ENCODE data around the gene DDX11.
"Not testable (repeated sequence)": the region's sequence is repeated elsewhere in the genome, so short reads cannot be mapped to it uniquely, and the experiment has no call there.

DNA sequence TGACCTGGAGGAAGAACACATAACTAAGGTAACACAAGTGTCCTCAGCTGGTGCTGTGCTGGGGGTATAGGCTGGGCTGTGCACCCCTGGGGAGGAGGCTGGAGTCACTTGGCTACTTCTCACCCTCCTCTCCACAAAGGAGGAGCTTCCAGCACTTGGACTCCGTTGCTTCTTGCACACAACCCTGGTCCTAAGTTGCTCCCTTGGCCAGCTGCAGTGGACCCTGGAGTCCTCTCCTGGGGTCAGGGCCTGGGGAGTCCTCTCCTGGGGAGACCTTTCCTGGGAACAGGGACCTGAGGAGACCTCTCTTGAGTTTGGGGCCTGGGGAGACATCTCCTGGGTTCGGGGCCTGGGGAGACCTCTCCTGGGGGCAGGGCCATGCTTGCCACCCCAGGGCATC lies 14.3 kb downstream of the DDX11 start:
- TF ChIP-seq, protein P1, sequence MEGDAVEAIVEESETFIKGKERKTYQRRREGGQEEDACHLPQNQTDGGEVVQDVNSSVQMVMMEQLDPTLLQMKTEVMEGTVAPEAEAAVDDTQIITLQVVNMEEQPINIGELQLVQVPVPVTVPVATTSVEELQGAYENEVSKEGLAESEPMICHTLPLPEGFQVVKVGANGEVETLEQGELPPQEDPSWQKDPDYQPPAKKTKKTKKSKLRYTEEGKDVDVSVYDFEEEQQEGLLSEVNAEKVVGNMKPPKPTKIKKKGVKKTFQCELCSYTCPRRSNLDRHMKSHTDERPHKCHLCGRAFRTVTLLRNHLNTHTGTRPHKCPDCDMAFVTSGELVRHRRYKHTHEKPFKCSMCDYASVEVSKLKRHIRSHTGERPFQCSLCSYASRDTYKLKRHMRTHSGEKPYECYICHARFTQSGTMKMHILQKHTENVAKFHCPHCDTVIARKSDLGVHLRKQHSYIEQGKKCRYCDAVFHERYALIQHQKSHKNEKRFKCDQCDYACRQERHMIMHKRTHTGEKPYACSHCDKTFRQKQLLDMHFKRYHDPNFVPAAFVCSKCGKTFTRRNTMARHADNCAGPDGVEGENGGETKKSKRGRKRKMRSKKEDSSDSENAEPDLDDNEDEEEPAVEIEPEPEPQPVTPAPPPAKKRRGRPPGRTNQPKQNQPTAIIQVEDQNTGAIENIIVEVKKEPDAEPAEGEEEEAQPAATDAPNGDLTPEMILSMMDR (conservative IDR thresholded peaks at IDR 0.05) = not testable (repeated sequence)
- TF ChIP-seq EZH2 (IDR thresholded peaks at IDR 0.05; ENCODE audit: low read depth) = not testable (repeated sequence)
